ENCODE results near the gene MTCH2.
"Not testable (repeated sequence)": the region's sequence is repeated elsewhere in the genome, so short reads cannot be mapped to it uniquely, and the experiment has no call there.

Gene MTCH2

DNA sequence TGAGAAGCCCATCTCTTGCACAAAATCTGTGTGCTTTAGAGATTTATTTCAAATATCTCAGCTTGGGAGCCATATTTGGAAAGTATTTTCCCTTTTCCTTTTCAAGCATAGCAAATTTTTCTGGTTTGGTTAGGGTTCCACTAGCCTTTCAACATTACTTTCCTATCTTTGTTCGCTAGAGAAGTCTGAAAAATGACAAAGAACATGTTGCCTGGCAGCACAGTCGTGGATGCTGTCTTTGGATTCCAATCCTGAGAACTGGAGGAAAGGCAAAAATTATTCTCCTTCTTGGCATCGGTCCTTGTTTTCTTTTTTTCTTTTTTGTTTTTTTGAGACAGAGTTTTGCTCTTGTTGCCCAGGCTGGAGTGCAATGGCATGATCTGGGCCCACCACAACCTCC lies 6.9 kb upstream of the MTCH2 start:
- Histone ChIP-seq H3K27me3 (ENCODE audit: low read depth, low read length) (no peaks in the 10 kb centered on the region), H3K4me1 (ENCODE audit: low read length) (no peaks in the 10 kb centered on the region), H3K36me3 (replicated peaks; ENCODE audit: low read depth, low read length) (no peaks in the 10 kb centered on the region), H3K79me2 (ENCODE audit: low read length) (no peaks in the 10 kb centered on the region), H3K4me2 (ENCODE audit: low read length) (no peak overlapping the region), H3K27ac (ENCODE audit: low read length) (no peak overlapping the region), H4K20me1 (ENCODE audit: insufficient read depth, low read length) (no peaks in the 10 kb centered on the region), H3K9me3 (ENCODE audit: insufficient read depth, low read length) (no peaks in the 10 kb centered on the region), H3K4me3 (ENCODE audit: low read length) (no peak overlapping the region), H3K9ac (ENCODE audit: low read length) (no peak overlapping the region), H2AFZ (ENCODE audit: low read depth, low read length) (no peak overlapping the region)
- no peak for TF ChIP-seq EZH2phosphoT487 (IDR thresholded peaks at IDR 0.05; ENCODE audit: low read depth)
- TF ChIP-seq, protein P1, sequence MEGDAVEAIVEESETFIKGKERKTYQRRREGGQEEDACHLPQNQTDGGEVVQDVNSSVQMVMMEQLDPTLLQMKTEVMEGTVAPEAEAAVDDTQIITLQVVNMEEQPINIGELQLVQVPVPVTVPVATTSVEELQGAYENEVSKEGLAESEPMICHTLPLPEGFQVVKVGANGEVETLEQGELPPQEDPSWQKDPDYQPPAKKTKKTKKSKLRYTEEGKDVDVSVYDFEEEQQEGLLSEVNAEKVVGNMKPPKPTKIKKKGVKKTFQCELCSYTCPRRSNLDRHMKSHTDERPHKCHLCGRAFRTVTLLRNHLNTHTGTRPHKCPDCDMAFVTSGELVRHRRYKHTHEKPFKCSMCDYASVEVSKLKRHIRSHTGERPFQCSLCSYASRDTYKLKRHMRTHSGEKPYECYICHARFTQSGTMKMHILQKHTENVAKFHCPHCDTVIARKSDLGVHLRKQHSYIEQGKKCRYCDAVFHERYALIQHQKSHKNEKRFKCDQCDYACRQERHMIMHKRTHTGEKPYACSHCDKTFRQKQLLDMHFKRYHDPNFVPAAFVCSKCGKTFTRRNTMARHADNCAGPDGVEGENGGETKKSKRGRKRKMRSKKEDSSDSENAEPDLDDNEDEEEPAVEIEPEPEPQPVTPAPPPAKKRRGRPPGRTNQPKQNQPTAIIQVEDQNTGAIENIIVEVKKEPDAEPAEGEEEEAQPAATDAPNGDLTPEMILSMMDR (IDR thresholded peaks at IDR 0.05; ENCODE audit: low read depth, low read length) = no peak

DNA sequence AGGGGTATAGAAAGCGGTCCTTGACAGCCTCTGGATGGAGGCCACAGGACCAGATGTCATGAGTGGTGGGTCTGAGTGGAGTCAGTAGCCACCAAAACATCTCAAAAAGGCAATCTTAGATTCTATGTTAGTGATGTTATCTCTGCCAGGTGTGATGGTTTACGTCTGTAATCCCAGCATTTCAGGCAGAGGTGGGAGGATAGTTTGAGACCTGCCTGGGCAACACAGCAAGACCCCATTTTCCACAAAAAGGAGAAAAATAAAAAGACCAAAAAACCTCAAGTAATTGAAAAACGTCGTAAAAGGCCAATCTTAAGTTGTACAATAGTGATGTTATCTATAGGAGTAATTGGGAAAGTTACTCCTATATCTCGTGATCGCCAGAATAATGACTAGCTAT lies 3.7 kb upstream of the MTCH2 start:
- no peak overlapping the region for H3K4me3 ChIP-seq (ENCODE audit: low read length)
- H3K4me1 ChIP-seq (ENCODE audit: low read length) = peaks cover 9% of the 10 kb centered on the region
- no peaks in the 10 kb centered on the region for H3K36me3 ChIP-seq (replicated peaks; ENCODE audit: low read depth, low read length)
- H3K27me3 ChIP-seq (ENCODE audit: low read depth, low read length) = no peaks in the 10 kb centered on the region
- H4K20me1 ChIP-seq (ENCODE audit: insufficient read depth, low read length) = no peaks in the 10 kb centered on the region
- H3K9ac ChIP-seq (ENCODE audit: low read length) = no peak overlapping the region
- no peaks in the 10 kb centered on the region for H3K9me3 ChIP-seq (ENCODE audit: insufficient read depth, low read length)
- no peak overlapping the region for H3K27ac ChIP-seq (ENCODE audit: low read length)
- H3K79me2 ChIP-seq (ENCODE audit: low read length) = peaks cover 13% of the 10 kb centered on the region
- no peak for TF ChIP-seq EZH2phosphoT487 (IDR thresholded peaks at IDR 0.05; ENCODE audit: low read depth)
- TF ChIP-seq, protein P1 (IDR thresholded peaks at IDR 0.05; ENCODE audit: low read depth, low read length) = no peak
- H3K4me2 ChIP-seq (ENCODE audit: low read length) = no peak overlapping the region
- H2AFZ ChIP-seq (ENCODE audit: low read depth, low read length) = no peak overlapping the region

DNA sequence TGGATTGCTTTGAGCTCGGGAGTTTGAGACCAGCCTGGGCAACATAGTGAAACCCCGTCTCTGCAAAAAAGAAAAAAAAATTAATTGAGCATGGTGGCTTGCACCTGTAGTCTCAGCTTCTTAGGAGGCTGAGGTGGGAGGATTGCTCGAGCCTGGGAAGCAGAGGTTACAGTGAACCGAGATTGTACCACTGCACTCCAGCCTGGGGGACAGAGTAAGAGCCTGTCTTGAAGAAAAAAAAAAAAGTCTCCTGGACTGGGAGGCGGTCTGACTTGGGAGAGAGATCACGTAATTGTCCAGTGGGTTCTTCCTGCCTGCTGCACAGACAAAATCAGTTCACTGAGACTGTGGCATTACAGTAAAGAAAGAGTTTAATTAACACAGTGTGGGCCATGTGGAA lies 3.1 kb upstream of the MTCH2 start:
- Histone ChIP-seq H3K4me3 (ENCODE audit: low read length) (no peak overlapping the region), H3K4me2 (ENCODE audit: low read length) (no peak overlapping the region), H3K27ac (ENCODE audit: low read length) (no peak overlapping the region), H3K9ac (ENCODE audit: low read length) (no peak overlapping the region), H3K36me3 (replicated peaks; ENCODE audit: low read depth, low read length) (no peaks in the 10 kb centered on the region), H2AFZ (ENCODE audit: low read depth, low read length) (no peak overlapping the region), H3K4me1 (ENCODE audit: low read length) (peaks cover 14% of the 10 kb centered on the region), H3K9me3 (ENCODE audit: insufficient read depth, low read length) (no peaks in the 10 kb centered on the region), H3K79me2 (ENCODE audit: low read length) (peaks cover 18% of the 10 kb centered on the region), H3K27me3 (ENCODE audit: low read depth, low read length) (no peaks in the 10 kb centered on the region), H4K20me1 (ENCODE audit: insufficient read depth, low read length) (no peaks in the 10 kb centered on the region)
- no peak for TF ChIP-seq EZH2phosphoT487 (IDR thresholded peaks at IDR 0.05; ENCODE audit: low read depth)
- TF ChIP-seq, protein P1 (IDR thresholded peaks at IDR 0.05; ENCODE audit: low read depth, low read length) = no peak

DNA sequence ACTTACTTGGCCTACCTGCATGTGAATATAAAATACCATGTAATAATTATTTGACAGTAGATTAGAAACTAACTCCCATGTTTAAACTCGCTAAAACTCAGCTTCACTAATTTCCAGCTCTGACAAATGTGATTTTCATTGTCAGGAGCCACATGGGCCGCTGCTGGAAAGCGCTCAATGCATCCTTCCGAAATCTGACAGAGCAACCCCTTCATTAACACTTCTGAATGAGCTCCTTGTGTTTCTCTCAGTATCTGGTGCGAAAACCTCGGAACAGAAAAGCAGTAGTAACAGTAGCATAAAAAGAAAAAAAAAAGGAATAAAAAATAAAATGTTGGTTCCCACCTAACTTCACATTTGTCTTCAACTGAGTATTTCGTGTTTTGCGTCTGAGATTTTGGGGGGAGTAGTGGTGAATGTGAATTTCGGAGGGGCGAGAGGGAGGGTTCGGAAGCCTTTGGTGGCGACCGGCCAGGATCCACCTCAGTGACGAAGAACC lies 710 bp downstream of the MTCH2 start:
- H3K27me3 ChIP-seq (ENCODE audit: low read depth, low read length) = no peaks in the 10 kb centered on the region

DNA sequence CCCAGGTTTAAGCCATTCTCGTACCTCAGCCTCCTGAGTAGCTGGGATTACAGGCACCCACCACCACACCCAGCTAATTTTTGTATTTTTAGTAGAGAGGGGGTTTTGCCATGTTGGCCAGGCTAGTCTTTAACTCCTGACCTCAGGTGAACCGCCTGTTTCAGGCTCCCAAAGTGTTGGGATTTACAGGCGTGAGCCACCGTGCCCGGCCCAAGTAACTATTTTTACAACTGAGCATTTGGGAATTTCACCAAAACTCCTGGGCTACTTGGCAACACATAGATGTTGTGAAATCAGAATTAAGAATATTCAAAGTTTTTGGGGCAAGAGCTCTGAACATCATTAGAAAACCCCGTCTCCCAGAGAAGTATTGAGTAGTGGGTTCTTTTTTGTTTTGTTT lies 1.9 kb downstream of the MTCH2 start:
- H3K27ac ChIP-seq (ENCODE audit: low read length); H3K4me3 ChIP-seq (ENCODE audit: low read length); H3K4me2 ChIP-seq (ENCODE audit: low read length); H3K9me3 ChIP-seq (ENCODE audit: insufficient read depth, low read length); H3K27me3 ChIP-seq (ENCODE audit: low read depth, low read length); H3K9ac ChIP-seq (ENCODE audit: low read length); H4K20me1 ChIP-seq (ENCODE audit: insufficient read depth, low read length); H2AFZ ChIP-seq (ENCODE audit: low read depth, low read length): not testable (repeated sequence)
- peaks cover 14% of the 10 kb centered on the region for H3K4me1 ChIP-seq (ENCODE audit: low read length)
- H3K36me3 ChIP-seq (replicated peaks; ENCODE audit: low read depth, low read length) = peaks cover 14% of the 10 kb centered on the region
- H3K79me2 ChIP-seq (ENCODE audit: low read length) = peaks cover 35% of the 10 kb centered on the region

More for the DNA sequence above, 710 bp downstream of the MTCH2 start:
- peaks cover 14% of the 10 kb centered on the region for H3K4me1 ChIP-seq (ENCODE audit: low read length)
- H3K4me2 ChIP-seq (ENCODE audit: low read length) = peak overlapping the region; percentile 73
- H3K27ac ChIP-seq (ENCODE audit: low read length) = peak overlapping the region; percentile 70
- peak overlapping the region; percentile 90 for H3K4me3 ChIP-seq (ENCODE audit: low read length)
- H2AFZ ChIP-seq (ENCODE audit: low read depth, low read length) = peak overlapping the region; percentile 63; the same call in 1 of the 2 replicates
- H4K20me1 ChIP-seq (ENCODE audit: insufficient read depth, low read length) = no peaks in the 10 kb centered on the region
- peaks cover 14% of the 10 kb centered on the region for H3K36me3 ChIP-seq (replicated peaks; ENCODE audit: low read depth, low read length)
- H3K9me3 ChIP-seq (ENCODE audit: insufficient read depth, low read length) = no peaks in the 10 kb centered on the region
- peak overlapping the region; percentile 86 for H3K9ac ChIP-seq (ENCODE audit: low read length)
- peaks cover 35% of the 10 kb centered on the region for H3K79me2 ChIP-seq (ENCODE audit: low read length)
- TF ChIP-seq EZH2phosphoT487 (IDR thresholded peaks at IDR 0.05; ENCODE audit: low read depth) = no peak
- TF ChIP-seq, protein P1 (IDR thresholded peaks at IDR 0.05; ENCODE audit: low read depth, low read length) = no peak

DNA sequence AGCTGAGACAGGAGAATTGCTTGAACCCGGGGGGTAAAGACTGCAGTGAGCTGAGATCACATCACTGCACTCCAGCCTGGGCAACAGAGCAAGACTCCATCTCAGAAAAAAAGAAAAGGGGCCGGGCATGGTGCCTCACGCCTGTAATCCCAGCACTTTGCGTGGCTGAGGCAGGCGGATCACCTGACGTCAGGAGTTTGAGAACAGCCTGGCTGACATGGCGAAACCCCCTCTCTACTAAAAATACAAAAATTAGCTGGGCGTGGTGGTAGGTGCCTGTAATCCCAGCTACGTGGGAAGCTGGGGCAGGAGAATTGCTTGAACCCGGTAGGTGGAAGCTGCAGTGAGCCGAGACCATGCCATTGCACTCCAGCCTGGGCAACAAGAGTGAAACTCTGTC lies 6.0 kb downstream of the MTCH2 start:
- Histone ChIP-seq H3K36me3 (replicated peaks; ENCODE audit: low read depth, low read length) (peaks cover 33% of the 10 kb centered on the region), H3K79me2 (ENCODE audit: low read length) (peaks cover 25% of the 10 kb centered on the region)
- H3K4me3 ChIP-seq (ENCODE audit: low read length); H2AFZ ChIP-seq (ENCODE audit: low read depth, low read length); H3K4me2 ChIP-seq (ENCODE audit: low read length); H3K9ac ChIP-seq (ENCODE audit: low read length); H3K9me3 ChIP-seq (ENCODE audit: insufficient read depth, low read length); H3K4me1 ChIP-seq (ENCODE audit: low read length); H3K27ac ChIP-seq (ENCODE audit: low read length); H4K20me1 ChIP-seq (ENCODE audit: insufficient read depth, low read length); H3K27me3 ChIP-seq (ENCODE audit: low read depth, low read length): not testable (repeated sequence)

All from OCI-LY3 (cell line).